ENCODE measurements around the gene SENP7.

DNA sequence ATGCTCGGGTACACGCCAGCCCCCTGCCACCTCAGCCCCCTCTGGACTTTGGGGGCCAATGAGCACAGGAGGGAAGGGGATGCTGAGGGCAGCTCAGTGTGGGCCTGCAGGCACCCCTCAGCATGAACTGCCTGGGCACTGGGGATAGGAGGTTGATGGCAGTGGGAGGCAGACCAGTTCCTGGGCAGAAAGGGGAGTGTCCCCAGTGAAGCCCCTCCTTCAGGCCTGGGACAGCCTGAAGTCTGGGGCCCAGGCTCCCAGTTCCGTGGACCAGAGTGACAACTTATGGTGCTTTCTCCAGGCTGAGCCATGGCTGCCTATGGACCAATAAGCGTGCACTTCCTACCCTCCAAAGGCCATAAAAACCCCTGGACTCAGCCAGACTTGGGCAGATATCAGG is 129.4 kb downstream of the SENP7 start:
- TF ChIP-seq CTCF (IDR thresholded peaks at IDR 0.05) (no peak), POLR2A (IDR thresholded peaks at IDR 0.05) (no peak)

All from heart left ventricle (tissue), 13 donors.